ENCODE data around the gene DLK1. TPM values are rescaled to one million over a fixed set of nuclear protein-coding genes. Genes with fewer than 3 reads are reported as not detected.
A peak's percentile ranks its signal among the peaks of the same experiment; 100 is the strongest.

DLK1 gene
- polyA plus RNA-seq, 1 of the 3 experiments (the other 2 are of a cell fraction) = 1.7 TPM

GRCh38 chr14:100733152-100733850, 6.6 kb downstream of the DLK1 start (continued):
- TF ChIP-seq ZBTB33 (IDR thresholded peaks at IDR 0.05; ENCODE audit: borderline replicate concordance, low read depth) = no peak
- no peak for TF ChIP-seq SIN3A (IDR thresholded peaks at IDR 0.05; ENCODE audit: borderline replicate concordance, low read depth, low read length)
- no peak for TF ChIP-seq JUND (IDR thresholded peaks at IDR 0.05)
- no peak for TF ChIP-seq FOXJ3 (CRISPR knock-in tag; IDR thresholded peaks at IDR 0.05)
- TF ChIP-seq FOXM1 (IDR thresholded peaks at IDR 0.05; ENCODE audit: low read depth) = no peak
- TF ChIP-seq GABPA (IDR thresholded peaks at IDR 0.05; ENCODE audit: low read depth) = no peak
- no peak for TF ChIP-seq ELF1 (IDR thresholded peaks at IDR 0.05)
- no peak for TF ChIP-seq RAD21 (IDR thresholded peaks at IDR 0.05; ENCODE audit: low read length)
- no peak for TF ChIP-seq RFX5 (IDR thresholded peaks at IDR 0.05; ENCODE audit: low read length)
- no peak for TF ChIP-seq MEF2A (IDR thresholded peaks at IDR 0.05; ENCODE audit: borderline replicate concordance, low read depth)
- no peak for TF ChIP-seq TEAD4 (IDR thresholded peaks at IDR 0.05; ENCODE audit: borderline replicate concordance, insufficient read depth)
- no peak for TF ChIP-seq RCOR1 (IDR thresholded peaks at IDR 0.05; ENCODE audit: low read length)
- no peak for TF ChIP-seq NFIC (IDR thresholded peaks at IDR 0.05; ENCODE audit: borderline replicate concordance)

GRCh38 chr14:100734031-100734990, 7.6 kb downstream of the DLK1 start:
- peak; percentile 28 for DNase-seq
- Histone ChIP-seq H3K9me3 (no peaks in the 10 kb centered on the region), H3F3A (replicated peaks; ENCODE audit: insufficient read depth) (no peaks in the 10 kb centered on the region), H3K36me3 (replicated peaks in 1 of 2; ENCODE audit: control insufficient read depth in 1 of 2, insufficient read depth in 2 of 2, low read length in 1 of 2) (no peaks in the 10 kb centered on the region), H3K4me3 (ENCODE audit: low read depth in 2 of 2, low read length in 1 of 2) (no peak overlapping the region), H3K9ac (no peak overlapping the region), H3K4me2 (no peak overlapping the region), H3K27ac (ENCODE audit: low read depth in 2 of 2, low read length in 1 of 2) (peak overlapping the region in 1 of 2 experiments; percentile 17; a peak in 1 of 4 replicates), H4K20me1 (ENCODE audit: insufficient read depth) (no peaks in the 10 kb centered on the region), H3K79me2 (ENCODE audit: insufficient read depth) (no peaks in the 10 kb centered on the region), H3K4me1 (ENCODE audit: control insufficient read depth in 1 of 2, insufficient read depth in 2 of 2, low read depth in 1 of 2, low read length in 1 of 2) (peaks cover 0 to 62% of the 10 kb centered on the region in 2 experiments; a peak in 1 of 4 replicates), H3K9me2 (no peaks in the 10 kb centered on the region), H3K27me3 (ENCODE audit: insufficient read depth) (0 out of 2 replicates have a peak, but pooled peaks cover 10% of the 10 kb centered on the region), H2AFZ (ENCODE audit: low read depth) (no peak overlapping the region)
- 81% methylated on average over 20 of the region's 52 CpGs for WGBS (ENCODE audit: low lambda C conversion rate)
- TF ChIP-seq USF2 (IDR thresholded peaks at IDR 0.05; ENCODE audit: borderline replicate concordance, low read depth, low read length) = no peak
- TF ChIP-seq RAD21 (IDR thresholded peaks at IDR 0.05; ENCODE audit: low read length) = no peak
- TF ChIP-seq GABPA (IDR thresholded peaks at IDR 0.05; ENCODE audit: low read depth) = no peak
- no peak for TF ChIP-seq TAF1 (IDR thresholded peaks at IDR 0.05; ENCODE audit: borderline replicate concordance, low read depth, low read length)
- TF ChIP-seq NFIC (IDR thresholded peaks at IDR 0.05; ENCODE audit: borderline replicate concordance) = no peak
- no peak for TF ChIP-seq EZH2phosphoT487 (IDR thresholded peaks at IDR 0.05; ENCODE audit: borderline replicate concordance, low read depth)
- no peak for TF ChIP-seq TCF12 (IDR thresholded peaks at IDR 0.05)
- TF ChIP-seq FOXM1 (IDR thresholded peaks at IDR 0.05; ENCODE audit: low read depth) = no peak
- ChIA-PET CTCF (interaction anchor here (0.8 to 2.3 kb wide), 3 partner anchors 34 to 167 kb away, joined by 3 to 11 read pairs (median 3); no protein-coding TSS in a partner anchor), POLR2A (interaction anchor here (0.7 to 7.8 kb wide), 12 partner anchors 11 to 313 kb away, joined by 3 to 103 read pairs (median 4); no protein-coding TSS in a partner anchor)

All from SK-N-SH (cell line).